A673 (cell line): ENCODE measurements around the gene TAAR8. TPM values are rescaled to one million over a fixed set of nuclear protein-coding genes. Genes with fewer than 3 reads are reported as not detected.

Source experiments
- BruUV-seq: library from RNA; stranded (reverse); fragments of 400-500 nt; replicated peaks from 2 replicates; lab custom pipeline; 2021; lab: Mats Ljungman, UMichigan
- CTCF ChIA-PET: fragments of 300-600 bp; sonication (Branson Sonifier 250); formaldehyde crosslinking; loops from one replicate; lab custom pipeline; 2022; ENCODE audit warnings: antibody characterized with exemption; lab: Charles Lee
- POLR2A ChIA-PET: fragments of 300-600 bp; sonication (Branson Sonifier 250); formaldehyde crosslinking; loops from one replicate; lab custom pipeline; 2022; ENCODE audit warnings: antibody characterized with exemption; ENCODE audit not compliant: low non-redundant PET; lab: Charles Lee
- DNase-seq: peaks from one replicate; pipeline ENCODE4 v3.0.0-alpha.2; 2015; ENCODE audit warnings: low spot score
- H3K27ac ChIP-seq: fragments of 200-600 bp; sonication (generic); 2 replicates; pipeline ENCODE4 v1.5.1; 2016; ENCODE audit warnings: mixed run types, low read depth, mild to moderate bottlenecking, mixed read lengths, antibody characterized with exemption, low read length; ENCODE audit not compliant: poor library complexity, severe bottlenecking
- H3K27me3 ChIP-seq: fragments of 200-600 bp; sonication (generic); replicated peaks from 2 replicates; pipeline ENCODE4 v1.6.1; 2017; ENCODE audit warnings: mixed run types, low read depth, mild to moderate bottlenecking, mixed read lengths, antibody characterized with exemption, low read length; ENCODE audit not compliant: insufficient read depth, poor library complexity
- H3K36me3 ChIP-seq: fragments of 200-600 bp; sonication (generic); 2 replicates; pipeline ENCODE4 v1.6.1; 2016; ENCODE audit warnings: mixed run types, mild to moderate bottlenecking, mixed read lengths, antibody characterized with exemption, low read length; ENCODE audit not compliant: insufficient read depth, poor library complexity, severe bottlenecking
- H3K4me1 ChIP-seq: fragments of 200-600 bp; sonication (generic); 2 replicates; pipeline ENCODE4 v1.6.1; 2017; ENCODE audit warnings: mixed run types, mild to moderate bottlenecking, mixed read lengths, antibody characterized with exemption, low read length; ENCODE audit not compliant: insufficient read depth, poor library complexity, severe bottlenecking
- H3K4me3 ChIP-seq: fragments of 200-600 bp; sonication (generic); 2 replicates; pipeline ENCODE4 v1.5.1; 2016; ENCODE audit warnings: low read depth, mixed run types, mild to moderate bottlenecking, mixed read lengths, low read length; ENCODE audit not compliant: poor library complexity, severe bottlenecking
- H3K9me3 ChIP-seq: fragments of 200-600 bp; sonication (generic); 2 replicates; pipeline ENCODE4 v1.6.1; 2016; ENCODE audit warnings: mixed run types, low read depth, mild to moderate bottlenecking, mixed read lengths, antibody characterized with exemption, low read length; ENCODE audit not compliant: poor library complexity, severe bottlenecking
- EZH2 ChIP-seq: fragments of 200-600 bp; sonication (generic); IDR thresholded peaks from 2 replicates; pipeline ENCODE4 v1.6.1; 2017; ENCODE audit warnings: borderline replicate concordance, low read depth, mild to moderate bottlenecking, mixed read lengths, antibody characterized with exemption, low read length; ENCODE audit not compliant: poor library complexity, severe bottlenecking
- intact Hi-C: fragments of 100-400 bp; cut with micrococcal nuclease; formaldehyde crosslinking; loops from one replicate; pipeline ENCODE4 v1.10.0; 2022; ENCODE audit not compliant: unreplicated experiment
- total RNA-seq: library from RNA; stranded (reverse); gene quantifications from 2 replicates; pipeline ENCODE4 v1.2.3, GENCODE V29; 2021
- TF ChIP-seq, protein P1 (sequence below): fragments of 300-800, 200-600 bp; sonication (generic); conservative IDR thresholded peaks from 2 replicates; pipeline ENCODE4 v1.5.1; 2017; ENCODE audit warnings: low read depth, mild to moderate bottlenecking, antibody characterized with exemption, low read length, moderate library complexity, mixed read lengths

Gene TAAR8
- total RNA-seq, 1 experiment from 2014 or later, result not detected

DNA sequence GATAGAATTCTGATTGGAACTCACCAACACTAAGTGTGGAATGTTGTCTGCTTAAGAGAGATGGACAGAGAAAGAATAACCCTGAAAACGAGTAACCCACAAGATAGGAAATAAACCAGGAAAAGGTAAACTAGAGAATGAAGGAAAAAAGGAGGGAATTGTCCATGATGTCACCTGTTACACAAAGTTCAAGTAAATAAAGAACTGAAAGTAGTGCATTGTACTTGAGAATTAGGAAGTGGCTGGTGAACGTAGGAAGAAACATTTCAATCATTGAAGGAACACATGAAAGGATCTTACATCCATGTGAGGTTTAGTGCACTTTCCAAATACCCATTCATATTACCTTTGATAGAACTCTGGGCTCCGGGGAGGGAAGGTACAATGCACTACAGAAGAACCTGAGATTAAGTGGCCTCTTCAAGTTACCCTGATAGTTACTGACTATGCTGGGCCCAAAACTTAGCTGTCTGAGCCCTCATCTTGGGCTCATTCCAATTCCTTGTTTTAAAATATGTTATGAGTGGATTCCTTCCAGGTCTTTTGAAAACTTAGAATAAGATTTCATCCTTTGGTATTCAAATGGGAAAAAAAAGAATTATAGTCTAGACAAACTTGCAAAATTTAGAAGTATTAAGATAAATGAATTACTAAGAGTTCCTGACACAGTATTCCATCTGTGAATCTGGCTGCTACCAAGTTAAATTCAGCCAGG is 38.5 kb upstream of the TAAR8 start:
- H3K36me3 ChIP-seq, result no peaks in the 10 kb centered on the region
- no peak overlapping the region for H3K27ac ChIP-seq
- no peak for DNase-seq
- ChIA-PET CTCF (no interaction called here), POLR2A (no interaction called here)
- intact Hi-C loops, result no loop called here
- H3K9me3 ChIP-seq, result no peaks in the 10 kb centered on the region
- TF ChIP-seq, protein P1, sequence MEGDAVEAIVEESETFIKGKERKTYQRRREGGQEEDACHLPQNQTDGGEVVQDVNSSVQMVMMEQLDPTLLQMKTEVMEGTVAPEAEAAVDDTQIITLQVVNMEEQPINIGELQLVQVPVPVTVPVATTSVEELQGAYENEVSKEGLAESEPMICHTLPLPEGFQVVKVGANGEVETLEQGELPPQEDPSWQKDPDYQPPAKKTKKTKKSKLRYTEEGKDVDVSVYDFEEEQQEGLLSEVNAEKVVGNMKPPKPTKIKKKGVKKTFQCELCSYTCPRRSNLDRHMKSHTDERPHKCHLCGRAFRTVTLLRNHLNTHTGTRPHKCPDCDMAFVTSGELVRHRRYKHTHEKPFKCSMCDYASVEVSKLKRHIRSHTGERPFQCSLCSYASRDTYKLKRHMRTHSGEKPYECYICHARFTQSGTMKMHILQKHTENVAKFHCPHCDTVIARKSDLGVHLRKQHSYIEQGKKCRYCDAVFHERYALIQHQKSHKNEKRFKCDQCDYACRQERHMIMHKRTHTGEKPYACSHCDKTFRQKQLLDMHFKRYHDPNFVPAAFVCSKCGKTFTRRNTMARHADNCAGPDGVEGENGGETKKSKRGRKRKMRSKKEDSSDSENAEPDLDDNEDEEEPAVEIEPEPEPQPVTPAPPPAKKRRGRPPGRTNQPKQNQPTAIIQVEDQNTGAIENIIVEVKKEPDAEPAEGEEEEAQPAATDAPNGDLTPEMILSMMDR, result no peak
- TF ChIP-seq EZH2, result no peak
- peaks cover 6% of the 10 kb centered on the region for H3K4me1 ChIP-seq
- no TSS peak for BruUV-seq
- peak overlapping the region; percentile 83 for H3K4me3 ChIP-seq
- H3K27me3 ChIP-seq, result peaks cover 35% of the 10 kb centered on the region

DNA sequence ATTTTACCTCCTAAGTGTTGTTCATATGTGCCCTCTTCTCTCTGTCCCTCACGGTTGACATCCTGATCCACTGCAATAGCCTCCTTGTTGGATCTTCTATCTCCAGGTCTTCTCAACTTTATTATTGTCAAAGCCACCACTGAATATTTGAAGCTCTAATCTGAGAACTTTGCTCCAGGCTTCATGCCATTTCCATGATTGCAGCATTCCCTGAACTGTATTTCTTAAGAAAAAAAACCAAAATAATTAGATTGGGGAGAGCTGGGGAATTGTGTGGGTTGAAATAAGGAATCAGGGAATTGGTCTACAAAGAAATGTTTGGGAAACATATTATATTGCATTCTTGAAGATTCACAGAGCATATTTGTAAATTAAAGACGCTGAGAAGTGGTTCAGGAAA is 37.1 kb upstream of the TAAR8 start:
- Histone ChIP-seq H3K27ac (no peak overlapping the region), H3K27me3 (peaks cover 44% of the 10 kb centered on the region), H3K36me3 (no peaks in the 10 kb centered on the region), H3K4me1 (peaks cover 6% of the 10 kb centered on the region), H3K9me3 (no peaks in the 10 kb centered on the region), H3K4me3 (no peak overlapping the region)
- ChIA-PET POLR2A (no interaction called here), CTCF (no interaction called here)
- TF ChIP-seq, protein P1, result no peak
- no peak for TF ChIP-seq EZH2
- intact Hi-C loops, result no loop called here
- no peak for DNase-seq
- no TSS peak for BruUV-seq

DNA sequence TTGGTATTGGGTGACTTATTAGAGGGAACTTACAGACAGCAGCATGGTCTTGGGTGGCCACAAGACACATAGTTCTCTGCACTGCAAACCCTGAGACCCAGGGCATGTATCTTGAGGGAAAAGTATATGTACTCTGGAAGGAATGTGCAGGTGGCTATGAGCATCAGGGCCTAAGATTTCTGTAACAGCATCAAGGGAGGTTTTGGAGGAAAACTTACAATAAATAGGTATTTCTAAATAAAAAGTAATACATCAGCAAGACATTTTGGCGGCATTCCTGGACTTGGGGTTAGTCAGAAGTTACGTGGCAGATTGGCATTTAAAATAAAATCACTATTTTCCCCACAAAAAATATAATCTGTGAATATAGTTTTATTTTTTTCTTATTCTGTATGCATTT is 31.5 kb upstream of the TAAR8 start:
- no TSS peak for BruUV-seq
- no peaks in the 10 kb centered on the region for H3K4me1 ChIP-seq
- no peaks in the 10 kb centered on the region for H3K9me3 ChIP-seq
- H3K36me3 ChIP-seq, result no peaks in the 10 kb centered on the region
- H3K27ac ChIP-seq, result no peak overlapping the region
- ChIA-PET CTCF (no interaction called here), POLR2A (no interaction called here)
- TF ChIP-seq, protein P1, result no peak
- TF ChIP-seq EZH2, result no peak
- intact Hi-C loops, result loop anchor here (10.0 kb wide), 1 partner anchor 274 kb away; the partner anchor contains the start of gene SLC18B1
- H3K4me3 ChIP-seq, result no peak overlapping the region
- no peak for DNase-seq
- H3K27me3 ChIP-seq, result peaks cover 37% of the 10 kb centered on the region
